Karpas-422 (cell line): Measurements from ENCODE around the gene TMEM91. TPM values are rescaled to one million over a fixed set of nuclear protein-coding genes. Genes with fewer than 3 reads are reported as not detected.

Experiments
- DNase-seq: peaks from one replicate; pipeline ENCODE4 v3.0.0-alpha.2; 2015
- H2AFZ ChIP-seq: fragments of 200-600 bp; sonication (generic); 2 replicates; pipeline ENCODE4 v1.6.1; 2014; ENCODE audit warnings: antibody characterized with exemption, low read length, mixed read lengths
- H3K27ac ChIP-seq: fragments of 200-600 bp; sonication (generic); 2 replicates; pipeline ENCODE4 v1.5.1; 2014; ENCODE audit warnings: mild to moderate bottlenecking, low read length, moderate library complexity
- H3K27me3 ChIP-seq: fragments of 200-600 bp; sonication (generic); 2 replicates; pipeline ENCODE4 v1.6.1; 2014; ENCODE audit warnings: low read length, mixed read lengths
- H3K36me3 ChIP-seq: fragments of 200-600 bp; sonication (generic); 2 replicates; pipeline ENCODE4 v1.6.1; 2014; ENCODE audit warnings: low read length, mixed read lengths; ENCODE audit not compliant: insufficient read depth
- H3K4me1 ChIP-seq: fragments of 200-600 bp; sonication (generic); 2 replicates; pipeline ENCODE4 v1.6.1; 2014; ENCODE audit warnings: mild to moderate bottlenecking, low read length, mixed read lengths
- H3K4me2 ChIP-seq: fragments of 200-600 bp; sonication (generic); 2 replicates; pipeline ENCODE4 v1.6.1; 2014; ENCODE audit warnings: low read length, low read depth, mild to moderate bottlenecking; ENCODE audit not compliant: poor library complexity, severe bottlenecking
- H3K4me3 ChIP-seq: fragments of 200-600 bp; sonication (generic); 2 replicates; pipeline ENCODE4 v1.5.1; 2014; ENCODE audit warnings: mild to moderate bottlenecking, antibody characterized with exemption, low read length, mixed read lengths
- H3K79me2 ChIP-seq: fragments of 200-600 bp; sonication (generic); 2 replicates; pipeline ENCODE4 v1.6.1; 2014; ENCODE audit warnings: mild to moderate bottlenecking, low read length, mixed read lengths
- H3K9ac ChIP-seq: fragments of 200-600 bp; sonication (generic); 2 replicates; pipeline ENCODE4 v1.6.0; 2014; ENCODE audit warnings: low read length
- H3K9me2 ChIP-seq: fragments of 200-600 bp; sonication (generic), shearing (Covaris generic); replicated peaks from 2 replicates; pipeline ENCODE4 v1.6.0; 2014; ENCODE audit warnings: mild to moderate bottlenecking, low read length, moderate library complexity; ENCODE audit not compliant: insufficient read depth
- H3K9me3 ChIP-seq: fragments of 300-700, 200-600 bp; sonication (generic); 2 replicates; pipeline ENCODE4 v1.6.1; 2014; ENCODE audit warnings: low read length, mixed read lengths
- H4K20me1 ChIP-seq: fragments of 200-600 bp; sonication (generic); 2 replicates; pipeline ENCODE4 v1.6.1; 2014; ENCODE audit warnings: mild to moderate bottlenecking, antibody characterized with exemption, low read length, low read depth; ENCODE audit not compliant: insufficient read depth
- total RNA-seq: library from RNA; depleted of rRNA; stranded (reverse); fragments of >200 nt; shearing (Covaris generic); gene quantifications from 2 replicates; pipeline ENCODE4 v1.2.3, GENCODE V29; 2014; ENCODE audit warnings: low replicate concordance

TMEM91 gene
- total RNA-seq, 1 experiment from 2014 or later = 1.3 TPM

DNA sequence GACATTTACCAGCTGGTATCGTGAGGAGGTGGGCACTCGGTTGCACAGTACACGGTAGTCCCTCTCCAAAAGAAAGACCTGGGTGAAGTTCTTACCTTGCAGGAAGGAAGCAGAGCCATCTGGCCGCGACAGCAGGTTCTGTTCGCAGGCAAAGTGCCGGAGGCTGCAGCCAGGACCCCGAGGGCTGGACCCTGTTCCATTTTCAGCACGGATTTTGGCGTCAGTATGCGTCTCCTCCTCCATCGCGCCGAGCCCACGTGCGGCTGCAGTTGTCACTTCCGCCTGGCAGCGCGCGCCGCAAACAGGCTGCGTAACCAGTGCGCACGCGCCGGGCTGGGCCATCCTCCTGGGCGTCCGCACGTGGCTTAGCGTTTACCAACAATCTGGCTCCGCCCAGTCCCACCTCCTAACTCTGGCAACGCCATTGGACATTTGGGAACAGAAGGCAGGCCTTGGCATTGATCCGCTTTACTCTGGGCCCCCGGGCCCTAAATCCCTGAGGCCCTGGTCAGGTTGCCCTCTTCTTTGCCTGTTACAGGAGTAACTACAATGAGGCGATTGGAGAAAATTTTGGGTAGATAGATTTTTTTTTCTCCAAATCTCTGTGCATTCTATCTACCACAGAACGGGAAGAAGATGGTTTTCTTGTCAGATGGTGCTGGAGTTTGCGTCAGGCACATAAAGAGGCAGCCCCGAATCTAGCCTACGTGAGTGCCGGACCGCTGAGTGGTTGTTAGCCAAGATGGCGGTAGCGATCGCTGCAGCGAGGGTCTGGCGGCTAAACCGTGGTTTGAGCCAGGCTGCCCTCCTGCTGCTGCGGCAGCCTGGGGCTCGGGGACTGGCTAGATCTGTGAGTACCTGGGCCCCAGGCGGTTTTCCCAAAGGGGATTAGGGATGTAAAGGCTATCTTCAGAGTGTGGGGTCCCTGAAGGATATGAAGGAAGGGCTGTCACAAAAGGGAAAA, 21.0 kb downstream of the TMEM91 start, which contains the start of the genes BCKDHA and EXOSC5:
Gene BCKDHA (plus strand): TSS at position 733 of the 964 bp plus-strand sequence. CDS start 10 bp downstream, at position 743.
Gene EXOSC5 (minus strand): TSS at position 274 of the 964 bp plus-strand sequence. CDS start 31 bp downstream, at position 243.
- peak within 1 kb of the TSS; percentile 99 for H3K4me3 ChIP-seq
- peak within 1 kb of the TSS; percentile 68 for H2AFZ ChIP-seq
- H3K9ac ChIP-seq = peak within 1 kb of the TSS; percentile 97
- H4K20me1 ChIP-seq = 0 out of 2 replicates have a peak, but pooled peaks cover 8% of the 10 kb centered on the region
- H3K4me2 ChIP-seq = peak within 1 kb of the TSS; percentile 87
- peaks cover 28% of the 10 kb centered on the region for H3K4me1 ChIP-seq
- no peaks in the 10 kb centered on the region; the same call in 1 of the 2 replicates for H3K36me3 ChIP-seq
- peaks cover 78% of the 10 kb centered on the region for H3K79me2 ChIP-seq
- no peaks in the 10 kb centered on the region for H3K9me3 ChIP-seq
- H3K27ac ChIP-seq = peak within 1 kb of the TSS; percentile 87
- H3K27me3 ChIP-seq = no peaks in the 10 kb centered on the region
- peak; percentile 100 for DNase-seq
- H3K9me2 ChIP-seq = no peaks in the 10 kb centered on the region

DNA sequence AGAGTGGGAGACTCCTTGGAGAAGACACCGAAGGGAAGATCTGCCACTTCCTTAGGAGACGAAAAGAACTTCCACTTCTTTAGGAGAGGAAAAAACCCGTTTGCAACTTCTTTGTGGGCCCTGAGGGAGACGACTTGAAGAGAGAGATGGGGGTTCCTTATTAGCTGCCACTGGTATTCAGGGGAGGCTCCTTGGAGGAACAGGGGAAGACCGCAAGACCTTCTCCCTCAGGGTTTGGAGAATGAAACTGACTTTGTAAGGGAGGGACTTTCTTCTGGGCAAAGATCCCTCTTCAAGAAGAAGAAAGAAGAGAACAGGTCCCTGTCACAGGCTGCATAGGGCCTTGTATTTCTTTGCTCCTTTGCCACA, 21.7 kb downstream of the TMEM91 start:
- Histone ChIP-seq H3K4me2 (peak overlapping the region; percentile 87), H3K27me3 (no peaks in the 10 kb centered on the region), H3K9me3 (no peaks in the 10 kb centered on the region), H3K4me1 (peaks cover 28% of the 10 kb centered on the region), H3K9me2 (no peaks in the 10 kb centered on the region), H2AFZ (peak overlapping the region; percentile 68), H4K20me1 (0 out of 2 replicates have a peak, but pooled peaks cover 8% of the 10 kb centered on the region), H3K27ac (peak overlapping the region; percentile 87; the same call in 1 of the 2 replicates), H3K9ac (peak overlapping the region; percentile 97), H3K79me2 (peaks cover 78% of the 10 kb centered on the region), H3K36me3 (no peaks in the 10 kb centered on the region), H3K4me3 (peak overlapping the region; percentile 99)
- peak; percentile 63 for DNase-seq

DNA sequence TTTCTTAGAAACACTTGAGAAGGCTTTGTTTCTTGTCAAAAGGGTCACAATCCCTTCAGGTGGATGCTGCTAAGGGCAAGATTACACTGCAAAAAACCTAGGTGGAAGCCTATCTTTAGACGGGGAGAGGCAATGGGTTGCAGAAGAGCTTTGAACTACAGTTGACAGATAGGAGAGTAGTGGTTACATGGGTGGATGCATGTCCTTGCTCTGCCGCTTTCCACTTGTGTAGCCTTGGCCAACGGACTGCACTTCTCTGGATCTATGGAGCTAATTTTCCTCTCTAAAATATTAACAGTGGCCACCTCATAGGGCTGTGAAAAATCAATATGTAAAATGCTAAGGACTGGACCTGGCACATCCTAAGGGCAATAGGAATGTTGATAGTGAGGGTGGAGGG, 22.3 kb downstream of the TMEM91 start:
- Histone ChIP-seq H3K4me3 (peak overlapping the region; percentile 99), H3K4me1 (peaks cover 28% of the 10 kb centered on the region), H3K36me3 (no peaks in the 10 kb centered on the region), H4K20me1 (0 out of 2 replicates have a peak, but pooled peaks cover 8% of the 10 kb centered on the region), H2AFZ (no peak overlapping the region), H3K9me3 (no peaks in the 10 kb centered on the region), H3K4me2 (peak overlapping the region; percentile 87), H3K27me3 (no peaks in the 10 kb centered on the region), H3K27ac (no peak overlapping the region), H3K9me2 (no peaks in the 10 kb centered on the region), H3K79me2 (peaks cover 80% of the 10 kb centered on the region), H3K9ac (peak overlapping the region; percentile 97)
- peak; percentile 52 for DNase-seq

DNA sequence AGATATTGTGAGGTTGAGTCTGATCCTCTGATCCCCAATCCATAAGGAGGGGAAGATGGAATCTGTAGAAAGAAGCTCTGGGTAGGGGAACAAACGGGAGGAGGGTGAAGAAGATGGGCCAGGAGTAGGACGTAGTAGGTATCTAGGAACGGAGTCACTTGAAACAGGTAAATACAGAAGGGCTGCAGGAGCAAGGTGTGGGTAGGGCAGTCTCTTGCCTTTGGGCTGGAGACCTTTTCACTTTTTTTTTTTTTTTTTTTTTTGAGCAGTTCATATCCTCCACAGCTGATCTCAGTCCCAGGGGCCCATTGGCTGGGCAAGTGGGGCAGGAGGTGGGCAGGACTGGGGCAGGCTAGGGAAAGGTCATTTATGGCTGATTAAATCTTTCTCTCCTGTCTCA, 22.8 kb downstream of the TMEM91 start:
- Histone ChIP-seq H3K4me2 (peak overlapping the region; percentile 87), H3K9ac (peak overlapping the region; percentile 97), H3K9me2 (no peaks in the 10 kb centered on the region), H3K4me3 (peak overlapping the region; percentile 99), H3K27ac (no peak overlapping the region), H3K27me3 (no peaks in the 10 kb centered on the region), H4K20me1 (0 out of 2 replicates have a peak, but pooled peaks cover 8% of the 10 kb centered on the region), H3K4me1 (peaks cover 28% of the 10 kb centered on the region), H3K79me2 (peaks cover 75% of the 10 kb centered on the region), H3K9me3 (no peaks in the 10 kb centered on the region), H2AFZ (no peak overlapping the region), H3K36me3 (no peaks in the 10 kb centered on the region)
- DNase-seq = no peak

DNA sequence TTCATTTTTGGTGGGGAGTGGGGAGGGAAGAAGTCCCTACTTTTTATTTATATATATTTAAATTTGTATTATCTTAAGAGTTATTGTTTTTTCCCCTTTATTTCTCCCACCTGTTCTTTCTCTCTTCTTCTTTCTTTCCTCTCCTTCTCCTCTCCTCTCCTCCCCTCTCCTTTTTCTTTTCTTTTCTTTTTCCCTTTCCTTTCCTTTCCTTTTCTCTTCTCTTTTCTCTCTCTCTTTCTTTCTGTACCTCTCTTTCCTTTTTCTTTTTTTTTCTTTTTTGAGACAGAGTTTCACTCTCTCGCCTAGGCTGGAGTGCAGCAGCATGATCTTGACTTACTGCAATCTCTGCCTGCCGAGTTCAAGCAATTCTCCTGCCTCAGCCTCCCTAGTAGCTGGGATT, 23.2 kb downstream of the TMEM91 start:
- peaks cover 28% of the 10 kb centered on the region for H3K4me1 ChIP-seq
- no peaks in the 10 kb centered on the region for H3K9me3 ChIP-seq
- peak overlapping the region; percentile 97; the same call in 1 of the 2 replicates for H3K9ac ChIP-seq
- H3K36me3 ChIP-seq = no peaks in the 10 kb centered on the region
- no peaks in the 10 kb centered on the region for H3K27me3 ChIP-seq
- H4K20me1 ChIP-seq = 0 out of 2 replicates have a peak, but pooled peaks cover 8% of the 10 kb centered on the region
- H3K4me2 ChIP-seq = peak overlapping the region; percentile 87
- H3K27ac ChIP-seq = no peak overlapping the region
- H3K79me2 ChIP-seq = peaks cover 71% of the 10 kb centered on the region
- no peak overlapping the region for H2AFZ ChIP-seq
- no peak for DNase-seq
- no peak overlapping the region for H3K4me3 ChIP-seq
- H3K9me2 ChIP-seq = no peaks in the 10 kb centered on the region

DNA sequence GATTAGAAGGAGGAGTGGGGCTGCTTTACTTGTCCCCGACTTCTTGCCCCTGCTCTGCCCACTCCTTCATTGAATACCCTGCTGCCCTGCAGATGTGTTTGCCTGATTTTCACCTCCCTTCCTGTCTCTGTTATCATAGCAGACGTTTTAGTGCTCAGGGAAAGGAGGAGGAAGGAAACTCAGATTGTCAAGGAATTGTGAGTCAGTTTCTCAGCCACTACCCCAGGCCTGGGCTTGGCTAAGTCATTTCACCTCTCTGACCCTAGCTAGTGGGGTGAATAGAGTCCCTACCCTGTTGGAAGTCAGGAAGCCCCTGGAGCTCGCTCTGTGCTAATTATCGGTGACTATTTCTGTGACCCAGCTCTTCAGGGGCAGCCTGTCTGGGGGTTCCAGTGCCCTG, 25.1 kb downstream of the TMEM91 start:
- Histone ChIP-seq H3K27ac (no peak overlapping the region), H3K9me2 (no peaks in the 10 kb centered on the region), H3K79me2 (peaks cover 51% of the 10 kb centered on the region), H3K36me3 (no peaks in the 10 kb centered on the region), H3K4me2 (no peak overlapping the region), H3K9ac (no peak overlapping the region), H3K4me3 (no peak overlapping the region), H4K20me1 (no peaks in the 10 kb centered on the region), H3K27me3 (no peaks in the 10 kb centered on the region), H3K9me3 (no peaks in the 10 kb centered on the region), H3K4me1 (peaks cover 12% of the 10 kb centered on the region), H2AFZ (no peak overlapping the region)
- DNase-seq = no peak

DNA sequence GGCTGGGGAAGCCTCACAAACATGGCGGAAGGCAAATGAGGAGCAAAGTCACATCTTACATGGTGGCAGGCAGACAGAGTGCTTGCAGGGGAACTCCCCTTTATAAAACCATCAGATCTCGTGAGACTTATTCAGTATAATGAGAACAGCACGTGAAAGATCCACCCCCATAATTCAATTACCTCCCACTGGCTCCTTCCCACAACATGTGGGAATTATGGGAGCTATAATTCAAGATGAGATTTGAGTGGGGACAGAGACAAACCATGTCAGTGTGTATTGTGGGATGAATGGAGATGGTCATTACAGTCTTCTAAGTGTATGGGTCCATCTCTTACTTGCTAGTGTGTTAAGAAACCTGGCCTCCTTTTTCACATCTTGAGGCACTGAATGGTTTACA, 25.7 kb downstream of the TMEM91 start:
- Histone ChIP-seq H2AFZ (no peak overlapping the region), H3K4me3 (no peak overlapping the region), H3K9me3 (no peaks in the 10 kb centered on the region), H3K9me2 (no peaks in the 10 kb centered on the region), H3K27me3 (no peaks in the 10 kb centered on the region), H3K4me1 (peaks cover 15% of the 10 kb centered on the region), H3K9ac (no peak overlapping the region), H4K20me1 (no peaks in the 10 kb centered on the region), H3K4me2 (no peak overlapping the region), H3K27ac (no peak overlapping the region), H3K79me2 (peaks cover 46% of the 10 kb centered on the region), H3K36me3 (no peaks in the 10 kb centered on the region)
- DNase-seq = no peak
